RWPE1 (cell line): ENCODE measurements around the gene IRS2.

Experiments
- CTCF ChIA-PET: fragments of 350-600 bp; sonication (Branson Sonifier 250); formaldehyde crosslinking; extraction: SDS; loops from one replicate; lab custom pipeline; 2021; lab: Yijun Ruan, JAX
- POLR2A ChIA-PET: fragments of 400-600 bp; formaldehyde crosslinking; extraction: SDS; loops from one replicate; lab custom pipeline; 2020; ENCODE audit warnings: antibody characterized with exemption; ENCODE audit not compliant: low non-redundant PET; lab: Yijun Ruan, JAX
- DNase-seq: peaks from one replicate; pipeline ENCODE4 v3.0.0; 2012; ENCODE audit warnings: low spot score
- H3K27ac ChIP-seq: fragments of 450-650 bp; 2 replicates; pipeline ENCODE4 v1.5.1; 2017
- CTCF ChIP-seq: fragments of 450-650 bp; conservative IDR thresholded peaks from 2 replicates; pipeline ENCODE4 v1.5.1; 2017; ENCODE audit warnings: low read depth, mild to moderate bottlenecking

Gene IRS2

GRCh38 chr13:109815651-109816050, 29.3 kb upstream of the IRS2 start:
- POLR2A ChIA-PET: no interaction called here
- no peak for TF ChIP-seq CTCF
- H3K27ac ChIP-seq: no peak overlapping the region
- CTCF ChIA-PET: no interaction called here
- DNase-seq: no peak

GRCh38 chr13:109813663-109814062, 27.3 kb upstream of the IRS2 start:
- no peak overlapping the region for H3K27ac ChIP-seq
- ChIA-PET CTCF (no interaction called here), POLR2A (no interaction called here)
- TF ChIP-seq CTCF: no peak
- DNase-seq: no peak

- CTCF ChIA-PET: no interaction called here
- H3K27ac ChIP-seq: no peak overlapping the region
- no peak for TF ChIP-seq CTCF
- no peak for DNase-seq
- POLR2A ChIA-PET: no interaction called here
These were observed 26.0 kb upstream of the IRS2 start for GRCh38 chr13:109812382-109812781.

GRCh38 chr13:109810761-109811510, 24.6 kb upstream of the IRS2 start:
- H3K27ac ChIP-seq: no peak overlapping the region
- no peak for TF ChIP-seq CTCF
- POLR2A ChIA-PET: no interaction called here
- CTCF ChIA-PET: no interaction called here
- no peak for DNase-seq

GRCh38 chr13:109809216-109809932, 23.0 kb upstream of the IRS2 start:
- CTCF ChIA-PET: no interaction called here
- POLR2A ChIA-PET: no interaction called here
- no peak for TF ChIP-seq CTCF
- DNase-seq: no peak
- no peak overlapping the region for H3K27ac ChIP-seq

GRCh38 chr13:109807345-109807744, 21.0 kb upstream of the IRS2 start:
- ChIA-PET CTCF (no interaction called here), POLR2A (no interaction called here)
- TF ChIP-seq CTCF: no peak
- no peak for DNase-seq
- H3K27ac ChIP-seq: no peak overlapping the region
